ENCODE measurements around the gene ATR. TPM values are rescaled to one million over a fixed set of nuclear protein-coding genes. Genes with fewer than 3 reads are reported as not detected.

ATR gene
- total RNA-seq, 1 experiment from 2014 or later, result 28.3 TPM

GRCh38 chr3:142459929-142460328 lies 118.6 kb downstream of the ATR start:
- intact Hi-C loops (cut with micrococcal nuclease; ENCODE audit: unreplicated experiment), result no loop called here
- DNase-seq (ENCODE audit: low spot score), result no peak
- no TSS peak for BruUV-seq (replicated peaks)

GRCh38 chr3:142459096-142459495 lies 119.4 kb downstream of the ATR start:
- Histone ChIP-seq H3K4me1 (ENCODE audit: insufficient read depth, low read length, poor library complexity, severe bottlenecking) (no peaks in the 10 kb centered on the region), H3K36me3 (ENCODE audit: insufficient read depth, low read length, poor library complexity, severe bottlenecking) (no peaks in the 10 kb centered on the region), H3K9me3 (ENCODE audit: low read depth, low read length, poor library complexity, severe bottlenecking) (no peaks in the 10 kb centered on the region), H3K27ac (ENCODE audit: low read depth, low read length, poor library complexity, severe bottlenecking) (no peak overlapping the region), H3K27me3 (replicated peaks; ENCODE audit: insufficient read depth, low read depth, low read length, poor library complexity) (no peaks in the 10 kb centered on the region), H3K4me3 (ENCODE audit: low read depth, low read length, poor library complexity, severe bottlenecking) (no peak overlapping the region)
- intact Hi-C loops (cut with micrococcal nuclease; ENCODE audit: unreplicated experiment), result no loop called here
- BruUV-seq (replicated peaks), result no TSS peak
- TF ChIP-seq, protein P1, sequence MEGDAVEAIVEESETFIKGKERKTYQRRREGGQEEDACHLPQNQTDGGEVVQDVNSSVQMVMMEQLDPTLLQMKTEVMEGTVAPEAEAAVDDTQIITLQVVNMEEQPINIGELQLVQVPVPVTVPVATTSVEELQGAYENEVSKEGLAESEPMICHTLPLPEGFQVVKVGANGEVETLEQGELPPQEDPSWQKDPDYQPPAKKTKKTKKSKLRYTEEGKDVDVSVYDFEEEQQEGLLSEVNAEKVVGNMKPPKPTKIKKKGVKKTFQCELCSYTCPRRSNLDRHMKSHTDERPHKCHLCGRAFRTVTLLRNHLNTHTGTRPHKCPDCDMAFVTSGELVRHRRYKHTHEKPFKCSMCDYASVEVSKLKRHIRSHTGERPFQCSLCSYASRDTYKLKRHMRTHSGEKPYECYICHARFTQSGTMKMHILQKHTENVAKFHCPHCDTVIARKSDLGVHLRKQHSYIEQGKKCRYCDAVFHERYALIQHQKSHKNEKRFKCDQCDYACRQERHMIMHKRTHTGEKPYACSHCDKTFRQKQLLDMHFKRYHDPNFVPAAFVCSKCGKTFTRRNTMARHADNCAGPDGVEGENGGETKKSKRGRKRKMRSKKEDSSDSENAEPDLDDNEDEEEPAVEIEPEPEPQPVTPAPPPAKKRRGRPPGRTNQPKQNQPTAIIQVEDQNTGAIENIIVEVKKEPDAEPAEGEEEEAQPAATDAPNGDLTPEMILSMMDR (conservative IDR thresholded peaks at IDR 0.05; ENCODE audit: low read depth, low read length), result no peak
- TF ChIP-seq EZH2 (IDR thresholded peaks at IDR 0.05; ENCODE audit: borderline replicate concordance, low read depth, low read length, poor library complexity, severe bottlenecking), result no peak
- POLR2A ChIA-PET (ENCODE audit: low non-redundant PET), result no interaction called here
- no peak for DNase-seq (ENCODE audit: low spot score)
- CTCF ChIA-PET, result no interaction called here

More at GRCh38 chr3:142459929-142460328, 118.6 kb downstream of the ATR start:
- Histone ChIP-seq H3K4me3 (ENCODE audit: low read depth, low read length, poor library complexity, severe bottlenecking) (no peak overlapping the region), H3K9me3 (ENCODE audit: low read depth, low read length, poor library complexity, severe bottlenecking) (no peaks in the 10 kb centered on the region), H3K36me3 (ENCODE audit: insufficient read depth, low read length, poor library complexity, severe bottlenecking) (peaks cover 4% of the 10 kb centered on the region), H3K27me3 (replicated peaks; ENCODE audit: insufficient read depth, low read depth, low read length, poor library complexity) (no peaks in the 10 kb centered on the region), H3K27ac (ENCODE audit: low read depth, low read length, poor library complexity, severe bottlenecking) (no peak overlapping the region), H3K4me1 (ENCODE audit: insufficient read depth, low read length, poor library complexity, severe bottlenecking) (no peaks in the 10 kb centered on the region)
- CTCF ChIA-PET, result no interaction called here
- TF ChIP-seq, protein P1 (conservative IDR thresholded peaks at IDR 0.05; ENCODE audit: low read depth, low read length), result no peak
- TF ChIP-seq EZH2 (IDR thresholded peaks at IDR 0.05; ENCODE audit: borderline replicate concordance, low read depth, low read length, poor library complexity, severe bottlenecking), result no peak
- POLR2A ChIA-PET (ENCODE audit: low non-redundant PET), result no interaction called here

- ChIA-PET POLR2A (ENCODE audit: low non-redundant PET) (no interaction called here), CTCF (no interaction called here)
- Histone ChIP-seq H3K4me3 (ENCODE audit: low read depth, low read length, poor library complexity, severe bottlenecking) (no peak overlapping the region), H3K27me3 (replicated peaks; ENCODE audit: insufficient read depth, low read depth, low read length, poor library complexity) (no peaks in the 10 kb centered on the region), H3K4me1 (ENCODE audit: insufficient read depth, low read length, poor library complexity, severe bottlenecking) (peaks cover 10% of the 10 kb centered on the region), H3K9me3 (ENCODE audit: low read depth, low read length, poor library complexity, severe bottlenecking) (no peaks in the 10 kb centered on the region), H3K27ac (ENCODE audit: low read depth, low read length, poor library complexity, severe bottlenecking) (no peak overlapping the region), H3K36me3 (ENCODE audit: insufficient read depth, low read length, poor library complexity, severe bottlenecking) (no peaks in the 10 kb centered on the region)
- intact Hi-C loops (cut with micrococcal nuclease; ENCODE audit: unreplicated experiment), result no loop called here
- BruUV-seq (replicated peaks), result no TSS peak
- no peak for TF ChIP-seq EZH2 (IDR thresholded peaks at IDR 0.05; ENCODE audit: borderline replicate concordance, low read depth, low read length, poor library complexity, severe bottlenecking)
- no peak for DNase-seq (ENCODE audit: low spot score)
Observed at GRCh38 chr3:142450881-142451280, 127.7 kb downstream of the ATR start.

GRCh38 chr3:142450189-142450588 lies 128.3 kb downstream of the ATR start:
- ChIA-PET POLR2A (ENCODE audit: low non-redundant PET) (no interaction called here), CTCF (no interaction called here)
- no peak overlapping the region for H3K4me3 ChIP-seq (ENCODE audit: low read depth, low read length, poor library complexity, severe bottlenecking)
- H3K27ac ChIP-seq (ENCODE audit: low read depth, low read length, poor library complexity, severe bottlenecking), result no peak overlapping the region
- H3K9me3 ChIP-seq (ENCODE audit: low read depth, low read length, poor library complexity, severe bottlenecking), result no peaks in the 10 kb centered on the region
- intact Hi-C loops (cut with micrococcal nuclease; ENCODE audit: unreplicated experiment), result no loop called here
- TF ChIP-seq EZH2 (IDR thresholded peaks at IDR 0.05; ENCODE audit: borderline replicate concordance, low read depth, low read length, poor library complexity, severe bottlenecking), result no peak
- TF ChIP-seq, protein P1 (conservative IDR thresholded peaks at IDR 0.05; ENCODE audit: low read depth, low read length), result no peak
- no peaks in the 10 kb centered on the region for H3K36me3 ChIP-seq (ENCODE audit: insufficient read depth, low read length, poor library complexity, severe bottlenecking)
- DNase-seq (ENCODE audit: low spot score), result no peak
- peaks cover 12% of the 10 kb centered on the region for H3K4me1 ChIP-seq (ENCODE audit: insufficient read depth, low read length, poor library complexity, severe bottlenecking)
- H3K27me3 ChIP-seq (replicated peaks; ENCODE audit: insufficient read depth, low read depth, low read length, poor library complexity), result no peaks in the 10 kb centered on the region
- BruUV-seq (replicated peaks), result no TSS peak
